ENCODE results near the gene LRFN2.

DNA sequence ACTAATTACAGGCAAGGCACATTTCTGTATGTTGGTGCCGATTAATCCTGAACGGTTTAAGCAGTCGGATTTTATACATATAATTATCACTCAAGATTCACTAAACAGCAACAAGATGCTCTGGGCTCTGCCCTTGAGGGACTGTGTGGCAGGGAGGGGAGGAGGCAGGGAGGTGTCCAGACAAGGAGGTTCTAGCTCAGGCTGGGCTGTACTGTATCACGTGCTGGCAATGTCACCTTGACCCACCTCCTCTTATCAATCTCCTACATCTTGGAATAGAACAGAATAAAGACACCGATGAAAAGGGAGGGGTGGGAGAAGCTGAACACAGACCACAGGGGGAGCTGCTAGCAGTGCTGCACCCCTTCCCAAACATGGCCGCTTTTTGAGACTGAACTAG is 65.7 kb downstream of the LRFN2 start:
- TF ChIP-seq, protein P1, sequence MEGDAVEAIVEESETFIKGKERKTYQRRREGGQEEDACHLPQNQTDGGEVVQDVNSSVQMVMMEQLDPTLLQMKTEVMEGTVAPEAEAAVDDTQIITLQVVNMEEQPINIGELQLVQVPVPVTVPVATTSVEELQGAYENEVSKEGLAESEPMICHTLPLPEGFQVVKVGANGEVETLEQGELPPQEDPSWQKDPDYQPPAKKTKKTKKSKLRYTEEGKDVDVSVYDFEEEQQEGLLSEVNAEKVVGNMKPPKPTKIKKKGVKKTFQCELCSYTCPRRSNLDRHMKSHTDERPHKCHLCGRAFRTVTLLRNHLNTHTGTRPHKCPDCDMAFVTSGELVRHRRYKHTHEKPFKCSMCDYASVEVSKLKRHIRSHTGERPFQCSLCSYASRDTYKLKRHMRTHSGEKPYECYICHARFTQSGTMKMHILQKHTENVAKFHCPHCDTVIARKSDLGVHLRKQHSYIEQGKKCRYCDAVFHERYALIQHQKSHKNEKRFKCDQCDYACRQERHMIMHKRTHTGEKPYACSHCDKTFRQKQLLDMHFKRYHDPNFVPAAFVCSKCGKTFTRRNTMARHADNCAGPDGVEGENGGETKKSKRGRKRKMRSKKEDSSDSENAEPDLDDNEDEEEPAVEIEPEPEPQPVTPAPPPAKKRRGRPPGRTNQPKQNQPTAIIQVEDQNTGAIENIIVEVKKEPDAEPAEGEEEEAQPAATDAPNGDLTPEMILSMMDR (IDR thresholded peaks at IDR 0.05; ENCODE audit: low read depth, low read length, poor library complexity, severe bottlenecking), result no peak
- no peak for TF ChIP-seq EZH2phosphoT487 (IDR thresholded peaks at IDR 0.05; ENCODE audit: borderline replicate concordance, low read length)
